Activated CD8-positive, alpha-beta memory T cell treated with anti-CD3 and anti-CD28 coated beads, Interleukin-2, amount 50 U/mL, for 24 hours (primary cell): ENCODE results near the gene PIK3C2G.
"Not testable (repeated sequence)": the region's sequence is repeated elsewhere in the genome, so short reads cannot be mapped to it uniquely, and the experiment has no call there.

Source experiments
- DNase-seq: peaks from one replicate; pipeline ENCODE4 v3.0.0-alpha.2; 2020; ENCODE audit errors: extremely low read depth

The PIK3C2G gene

GRCh38 chr12:18261273-18261672, at the start of gene PIK3C2G:
Gene PIK3C2G (plus strand): TSS chr12:18261518. CDS start chr12:18282082, 20,564 bp downstream.
- DNase-seq: no peak

GRCh38 chr12:18217966-18218365, 43.4 kb upstream of the PIK3C2G start:
- DNase-seq: no peak

- no peak for DNase-seq
Observed at GRCh38 chr12:18221726-18222125, 39.6 kb upstream of the PIK3C2G start.

- DNase-seq: no peak
Observed at GRCh38 chr12:18222699-18223098, 38.6 kb upstream of the PIK3C2G start.

GRCh38 chr12:18224745-18225144, 36.6 kb upstream of the PIK3C2G start:
- no peak for DNase-seq

- no peak for DNase-seq
Observed at GRCh38 chr12:18239526-18239925, 21.8 kb upstream of the PIK3C2G start.

GRCh38 chr12:18242380-18243089, 18.8 kb upstream of the PIK3C2G start:
- DNase-seq: no peak

GRCh38 chr12:18243238-18243637, 18.1 kb upstream of the PIK3C2G start:
- DNase-seq: no peak

GRCh38 chr12:18246066-18246465, 15.3 kb upstream of the PIK3C2G start:
- DNase-seq: no peak

- DNase-seq: no peak
Observed at GRCh38 chr12:18250313-18250916, 10.9 kb upstream of the PIK3C2G start.

- DNase-seq: no peak
Observed at GRCh38 chr12:18254081-18254480, 7.2 kb upstream of the PIK3C2G start.

GRCh38 chr12:18255004-18255403, 6.3 kb upstream of the PIK3C2G start:
- DNase-seq: not testable (repeated sequence)

GRCh38 chr12:18257251-18257650, 4.1 kb upstream of the PIK3C2G start:
- no peak for DNase-seq

- no peak for DNase-seq
Observed at GRCh38 chr12:18258929-18259328, 2.4 kb upstream of the PIK3C2G start.

GRCh38 chr12:18259906-18260682, 1.2 kb upstream of the PIK3C2G start:
- DNase-seq: no peak

GRCh38 chr12:18261906-18262305, 588 bp downstream of the PIK3C2G start:
- no peak for DNase-seq

- no peak for DNase-seq
Observed at GRCh38 chr12:18262514-18262913, 1.2 kb downstream of the PIK3C2G start.

GRCh38 chr12:18264581-18265075, 3.3 kb downstream of the PIK3C2G start:
- DNase-seq: no peak

GRCh38 chr12:18267427-18268099, 6.2 kb downstream of the PIK3C2G start:
- no peak for DNase-seq

GRCh38 chr12:18270958-18271460, 9.7 kb downstream of the PIK3C2G start:
- no peak for DNase-seq

GRCh38 chr12:18275981-18276380, 14.7 kb downstream of the PIK3C2G start:
- DNase-seq: no peak

- no peak for DNase-seq
Observed at GRCh38 chr12:18277196-18277595, 15.9 kb downstream of the PIK3C2G start.
